MM.1S (cell line): ENCODE measurements around the gene SRP9.
"Not testable (repeated sequence)": the region's sequence is repeated elsewhere in the genome, so short reads cannot be mapped to it uniquely, and the experiment has no call there.

Source experiments
- DNase-seq: peaks from one replicate; pipeline ENCODE4 v3.0.0-alpha.2; 2015
- H2AFZ ChIP-seq: fragments of 300-600 bp; sonication (generic); 2 replicates; pipeline ENCODE4 v1.6.0; 2016; ENCODE audit warnings: antibody characterized with exemption, low read length
- H3F3A ChIP-seq: fragments of 300-600 bp; sonication (generic); 2 replicates; pipeline ENCODE4 v1.6.1; 2016; ENCODE audit warnings: mild to moderate bottlenecking, antibody characterized with exemption, low read length, moderate library complexity, mixed read lengths; ENCODE audit not compliant: insufficient read depth
- H3K27ac ChIP-seq: fragments of 300-600 bp; sonication (generic); 2 replicates; pipeline ENCODE4 v1.5.1; 2016; ENCODE audit warnings: mild to moderate bottlenecking, low read length
- H3K27me3 ChIP-seq: fragments of 300-600 bp; sonication (generic); replicated peaks from 2 replicates; pipeline ENCODE4 v1.6.0; 2016; ENCODE audit warnings: low read length; ENCODE audit not compliant: insufficient read depth
- H3K36me3 ChIP-seq: fragments of 300-600 bp; sonication (generic); replicated peaks from 2 replicates; pipeline ENCODE4 v1.6.1; 2016; ENCODE audit warnings: mild to moderate bottlenecking, low read length, mixed read lengths; ENCODE audit not compliant: insufficient read depth
- H3K4me1 ChIP-seq: fragments of 300-600 bp; sonication (generic); 2 replicates; pipeline ENCODE4 v1.6.1; 2016; ENCODE audit warnings: low read length, mixed read lengths
- H3K4me2 ChIP-seq: fragments of 300-600 bp; sonication (generic); 2 replicates; pipeline ENCODE4 v1.6.0; 2016; ENCODE audit warnings: low read depth, low read length
- H3K4me3 ChIP-seq: fragments of 300-600 bp; sonication (generic); 2 replicates; pipeline ENCODE4 v1.5.1; 2016; ENCODE audit warnings: low read length, mixed read lengths
- H3K79me2 ChIP-seq: fragments of 300-600 bp; sonication (generic); 2 replicates; pipeline ENCODE4 v1.6.1; 2016; ENCODE audit warnings: mixed run types, low read length, mixed read lengths
- H3K9ac ChIP-seq: fragments of 300-600 bp; sonication (generic); 2 replicates; pipeline ENCODE4 v1.6.1; 2016; ENCODE audit warnings: low read length, mixed read lengths
- H3K9me2 ChIP-seq: fragments of 300-600 bp; sonication (generic); replicated peaks from 2 replicates; pipeline ENCODE4 v1.6.1; 2016; ENCODE audit warnings: mild to moderate bottlenecking, low read length, mixed read lengths; ENCODE audit not compliant: insufficient read depth
- H3K9me3 ChIP-seq: fragments of 300-600 bp; sonication (generic); replicated peaks from 2 replicates; pipeline ENCODE4 v1.6.1; 2016; ENCODE audit warnings: mild to moderate bottlenecking, low read length, mixed read lengths; ENCODE audit not compliant: insufficient read depth
- H4K20me1 ChIP-seq: fragments of 300-600 bp; sonication (generic); 2 replicates; pipeline ENCODE4 v1.6.1; 2016; ENCODE audit warnings: mild to moderate bottlenecking, low read length, moderate library complexity, mixed read lengths; ENCODE audit not compliant: insufficient read depth
- EZH2 ChIP-seq: fragments of 300-600 bp; sonication (generic); optimal IDR thresholded peaks from 2 replicates; pipeline ENCODE3; 2017; ENCODE audit warnings: low read depth, mild to moderate bottlenecking, antibody characterized with exemption, low read length, mixed read lengths
- EZH2phosphoT487 ChIP-seq: fragments of 300-600 bp; sonication (generic); IDR thresholded peaks from 2 replicates; pipeline ENCODE4 v1.6.1; 2018; ENCODE audit warnings: antibody characterized with exemption, low read length
- TF ChIP-seq, protein P1 (sequence below): fragments of 300-600 bp; sonication (generic); IDR thresholded peaks from 2 replicates; pipeline ENCODE4 v1.5.1; 2016; ENCODE audit warnings: antibody characterized with exemption, low read length, mixed read lengths

SRP9 gene

DNA sequence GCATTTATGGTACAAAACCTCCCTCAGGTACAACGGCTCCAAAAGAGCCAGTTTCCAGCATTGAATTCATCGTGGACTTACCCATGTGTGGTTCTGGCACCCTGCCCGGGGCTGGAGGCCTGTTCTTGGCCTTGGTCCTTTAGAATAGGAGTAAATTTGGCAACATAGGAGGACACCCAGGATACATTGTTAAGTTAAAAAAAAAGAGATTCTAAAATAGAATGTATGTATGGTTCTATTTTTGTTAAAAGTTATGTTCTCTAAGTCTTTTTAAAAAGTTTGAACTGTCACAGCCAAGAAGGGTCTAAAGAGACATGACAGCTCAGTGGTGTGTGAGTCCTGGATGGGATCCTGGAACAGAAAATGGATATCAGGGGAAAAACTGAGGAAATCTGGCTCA lies 58.2 kb downstream of the SRP9 start:
- Histone ChIP-seq H3K4me1 (no peaks in the 10 kb centered on the region), H3K4me3 (no peak overlapping the region), H3K27ac (no peak overlapping the region), H2AFZ (no peak overlapping the region), H3K36me3 (no peaks in the 10 kb centered on the region), H4K20me1 (no peaks in the 10 kb centered on the region), H3K79me2 (no peaks in the 10 kb centered on the region), H3F3A (no peaks in the 10 kb centered on the region; the same call in 1 of the 2 replicates), H3K27me3 (no peaks in the 10 kb centered on the region), H3K4me2 (no peak overlapping the region), H3K9me3 (no peaks in the 10 kb centered on the region), H3K9me2 (no peaks in the 10 kb centered on the region), H3K9ac (no peak overlapping the region)
- no peak for DNase-seq
- no peak for TF ChIP-seq EZH2
- TF ChIP-seq, protein P1, sequence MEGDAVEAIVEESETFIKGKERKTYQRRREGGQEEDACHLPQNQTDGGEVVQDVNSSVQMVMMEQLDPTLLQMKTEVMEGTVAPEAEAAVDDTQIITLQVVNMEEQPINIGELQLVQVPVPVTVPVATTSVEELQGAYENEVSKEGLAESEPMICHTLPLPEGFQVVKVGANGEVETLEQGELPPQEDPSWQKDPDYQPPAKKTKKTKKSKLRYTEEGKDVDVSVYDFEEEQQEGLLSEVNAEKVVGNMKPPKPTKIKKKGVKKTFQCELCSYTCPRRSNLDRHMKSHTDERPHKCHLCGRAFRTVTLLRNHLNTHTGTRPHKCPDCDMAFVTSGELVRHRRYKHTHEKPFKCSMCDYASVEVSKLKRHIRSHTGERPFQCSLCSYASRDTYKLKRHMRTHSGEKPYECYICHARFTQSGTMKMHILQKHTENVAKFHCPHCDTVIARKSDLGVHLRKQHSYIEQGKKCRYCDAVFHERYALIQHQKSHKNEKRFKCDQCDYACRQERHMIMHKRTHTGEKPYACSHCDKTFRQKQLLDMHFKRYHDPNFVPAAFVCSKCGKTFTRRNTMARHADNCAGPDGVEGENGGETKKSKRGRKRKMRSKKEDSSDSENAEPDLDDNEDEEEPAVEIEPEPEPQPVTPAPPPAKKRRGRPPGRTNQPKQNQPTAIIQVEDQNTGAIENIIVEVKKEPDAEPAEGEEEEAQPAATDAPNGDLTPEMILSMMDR: no peak
- TF ChIP-seq EZH2phosphoT487: no peak

GRCh38 chr1:225836296-225836695 lies 58.7 kb downstream of the SRP9 start:
- not testable (repeated sequence) for H3K79me2 ChIP-seq, H3K9ac ChIP-seq, H4K20me1 ChIP-seq, H3K4me3 ChIP-seq, H3K27me3 ChIP-seq, DNase-seq, H3K36me3 ChIP-seq, H3K4me1 ChIP-seq, H3K9me2 ChIP-seq, H3F3A ChIP-seq, H3K27ac ChIP-seq, H2AFZ ChIP-seq, H3K9me3 ChIP-seq, H3K4me2 ChIP-seq

- Histone ChIP-seq H3K4me1 (no peaks in the 10 kb centered on the region), H3K4me2 (no peak overlapping the region), H3K4me3 (no peak overlapping the region), H3F3A (peaks cover 7% of the 10 kb centered on the region), H3K36me3 (no peaks in the 10 kb centered on the region), H2AFZ (no peak overlapping the region), H3K79me2 (no peaks in the 10 kb centered on the region), H3K27me3 (no peaks in the 10 kb centered on the region), H3K9me3 (no peaks in the 10 kb centered on the region), H3K9ac (no peak overlapping the region), H4K20me1 (no peaks in the 10 kb centered on the region), H3K27ac (no peak overlapping the region), H3K9me2 (no peaks in the 10 kb centered on the region)
- TF ChIP-seq EZH2phosphoT487: no peak
- no peak for TF ChIP-seq EZH2
- TF ChIP-seq, protein P1: no peak
- DNase-seq: no peak
Measured at GRCh38 chr1:225838793-225839192, 61.2 kb downstream of the SRP9 start.
